Type B pancreatic cell (in vitro differentiated cells): ENCODE data around the gene TMEM250. TPM values are rescaled to one million over a fixed set of nuclear protein-coding genes. Genes with fewer than 3 reads are reported as not detected.
A peak's percentile ranks its signal among the peaks of the same experiment; 100 is the strongest.

ENCODE experiments used
- DNase-seq: peaks from one replicate; pipeline ENCODE4 v3.0.0; 2021; ENCODE audit warnings: mixed read lengths; ENCODE audit not compliant: unreplicated experiment; ENCODE audit errors: extremely low spot score
- H3K27ac Mint-ChIP-seq: 2 replicates; pipeline ENCODE4 v1.8.0; 2021; ENCODE audit warnings: mild to moderate bottlenecking, mixed read lengths
- H3K27me3 Mint-ChIP-seq: 2 replicates; pipeline ENCODE4 v1.8.0; 2021; ENCODE audit warnings: mixed read lengths
- H3K36me3 Mint-ChIP-seq: 2 replicates; pipeline ENCODE4 v1.8.0; 2021; ENCODE audit warnings: mixed read lengths
- H3K4me1 Mint-ChIP-seq: one replicate; pipeline ENCODE4 v1.8.0; 2021; ENCODE audit warnings: mixed read lengths; ENCODE audit not compliant: unreplicated experiment
- H3K4me3 Mint-ChIP-seq: 2 replicates; pipeline ENCODE4 v1.8.0; 2021; ENCODE audit warnings: mild to moderate bottlenecking, mixed read lengths
- H3K9me3 Mint-ChIP-seq: 2 replicates; pipeline ENCODE4 v1.8.0; 2021; ENCODE audit warnings: mixed read lengths
- CTCF ChIP-seq: fragments of 200-600 bp; sonication (generic); conservative IDR thresholded peaks from 2 replicates; pipeline ENCODE4 v1.5.0; 2021; ENCODE audit warnings: antibody characterized with exemption, mild to moderate bottlenecking
- total RNA-seq: library from RNA; stranded (reverse); gene quantifications from 2 replicates; pipeline ENCODE4 v1.2.1, GENCODE V29; 2021; ENCODE audit warnings: low replicate concordance

Gene TMEM250
- total RNA-seq, 1 donor from 2014 or later = 37.9 TPM

- Mint-ChIP-seq H3K9me3 (no peaks in the 10 kb centered on the region), H3K4me3 (no peak overlapping the region), H3K27ac (no peak overlapping the region), H3K4me1 (peaks cover 24% of the 10 kb centered on the region), H3K27me3 (no peaks in the 10 kb centered on the region), H3K36me3 (no peaks in the 10 kb centered on the region)
- TF ChIP-seq CTCF = no peak
- no peak for DNase-seq
Measured at GRCh38 chr9:136090056-136090735, 28.5 kb downstream of the TMEM250 start.

- Mint-ChIP-seq H3K36me3 (no peaks in the 10 kb centered on the region), H3K27me3 (no peaks in the 10 kb centered on the region), H3K4me1 (peaks cover 24% of the 10 kb centered on the region), H3K4me3 (no peak overlapping the region), H3K9me3 (no peaks in the 10 kb centered on the region), H3K27ac (no peak overlapping the region)
- peak; percentile 56 for TF ChIP-seq CTCF
- DNase-seq = no peak
Measured at GRCh38 chr9:136089697-136090045, 29.0 kb downstream of the TMEM250 start.

GRCh38 chr9:136088939-136089696 is 29.6 kb downstream of the TMEM250 start:
- Mint-ChIP-seq H3K36me3 (no peaks in the 10 kb centered on the region), H3K27me3 (no peaks in the 10 kb centered on the region), H3K4me1 (peaks cover 24% of the 10 kb centered on the region), H3K9me3 (no peaks in the 10 kb centered on the region), H3K27ac (no peak overlapping the region), H3K4me3 (no peak overlapping the region)
- no peak for TF ChIP-seq CTCF
- no peak for DNase-seq

GRCh38 chr9:136088481-136088938 is 30.2 kb downstream of the TMEM250 start:
- H3K9me3 Mint-ChIP-seq = no peaks in the 10 kb centered on the region

More at GRCh38 chr9:136088481-136088938, 30.2 kb downstream of the TMEM250 start:
- no peaks in the 10 kb centered on the region for H3K27me3 Mint-ChIP-seq
- no peak overlapping the region for H3K4me3 Mint-ChIP-seq
- no peak for TF ChIP-seq CTCF
- no peak overlapping the region for H3K27ac Mint-ChIP-seq
- no peaks in the 10 kb centered on the region for H3K36me3 Mint-ChIP-seq
- no peak for DNase-seq
- peaks cover 24% of the 10 kb centered on the region for H3K4me1 Mint-ChIP-seq
